ENCODE data around the gene CLSTN2.

CLSTN2 gene

GRCh38 chr3:139974809-139975425 lies 39.9 kb downstream of the CLSTN2 start:
- ChIA-PET CTCF (no interaction called here), POLR2A (no interaction called here)
- no peaks in the 10 kb centered on the region for H3K4me1 ChIP-seq (ENCODE audit: control insufficient read depth, insufficient read depth, low read length)
- TF ChIP-seq ZNF621 (tag by site-specific recombination; IDR thresholded peaks at IDR 0.05) = no peak
- TF ChIP-seq SALL2 (tag by site-specific recombination; IDR thresholded peaks at IDR 0.05; ENCODE audit: borderline replicate concordance) = no peak
- TF ChIP-seq ZNF274 (IDR thresholded peaks at IDR 0.05; ENCODE audit: low read length) = no peak
- TF ChIP-seq ZNF274 (tag by site-specific recombination; IDR thresholded peaks at IDR 0.05; ENCODE audit: borderline replicate concordance) = no peak
- no peak for TF ChIP-seq ZNF223 (tag by site-specific recombination; IDR thresholded peaks at IDR 0.05)
- no peak for TF ChIP-seq ZNF26 (tag by site-specific recombination; IDR thresholded peaks at IDR 0.05)
- no peak for TF ChIP-seq ZNF473 (tag by site-specific recombination; IDR thresholded peaks at IDR 0.05)
- no peak for TF ChIP-seq ZNF366 (tag by site-specific recombination; conservative IDR thresholded peaks at IDR 0.05)
- TF ChIP-seq, protein P1, sequence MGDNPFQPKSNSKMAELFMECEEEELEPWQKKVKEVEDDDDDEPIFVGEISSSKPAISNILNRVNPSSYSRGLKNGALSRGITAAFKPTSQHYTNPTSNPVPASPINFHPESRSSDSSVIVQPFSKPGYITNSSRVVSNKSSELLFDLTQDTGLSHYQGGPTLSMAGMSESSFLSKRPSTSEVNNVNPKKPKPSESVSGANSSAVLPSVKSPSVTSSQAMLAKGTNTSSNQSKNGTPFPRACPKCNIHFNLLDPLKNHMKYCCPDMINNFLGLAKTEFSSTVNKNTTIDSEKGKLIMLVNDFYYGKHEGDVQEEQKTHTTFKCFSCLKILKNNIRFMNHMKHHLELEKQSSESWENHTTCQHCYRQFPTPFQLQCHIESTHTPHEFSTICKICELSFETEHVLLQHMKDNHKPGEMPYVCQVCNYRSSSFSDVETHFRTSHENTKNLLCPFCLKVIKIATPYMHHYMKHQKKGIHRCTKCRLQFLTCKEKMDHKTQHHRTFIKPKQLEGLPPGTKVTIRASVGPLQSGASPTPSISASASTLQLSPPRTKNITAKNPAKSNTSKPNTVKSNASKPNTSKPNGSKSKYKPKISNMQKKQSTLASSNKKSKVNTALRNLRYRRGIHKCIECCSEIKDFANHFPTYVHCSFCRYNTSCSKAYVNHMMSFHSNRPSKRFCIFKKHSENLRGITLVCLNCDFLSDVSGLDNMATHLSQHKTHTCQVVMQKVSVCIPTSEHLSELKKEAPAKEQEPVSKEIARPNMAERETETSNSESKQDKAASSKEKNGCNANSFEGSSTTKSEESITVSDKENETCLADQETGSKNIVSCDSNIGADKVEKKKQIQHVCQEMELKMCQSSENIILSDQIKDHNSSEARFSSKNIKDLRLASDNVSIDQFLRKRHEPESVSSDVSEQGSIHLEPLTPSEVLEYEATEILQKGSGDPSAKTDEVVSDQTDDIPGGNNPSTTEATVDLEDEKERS (tag by site-specific recombination; IDR thresholded peaks at IDR 0.05) = no peak
- no peak for TF ChIP-seq ZNF398 (tag by site-specific recombination; IDR thresholded peaks at IDR 0.05)
- TF ChIP-seq ZNF560 (tag by site-specific recombination; IDR thresholded peaks at IDR 0.05; ENCODE audit: borderline replicate concordance) = no peak
- TF ChIP-seq BCL11A (tag by site-specific recombination; IDR thresholded peaks at IDR 0.05; ENCODE audit: low read depth) = no peak
- no peak for TF ChIP-seq ZNF624 (tag by site-specific recombination; IDR thresholded peaks at IDR 0.05)
- TF ChIP-seq ZNF302 (tag by site-specific recombination; IDR thresholded peaks at IDR 0.05; ENCODE audit: low read depth) = no peak
- TF ChIP-seq ZNF175 (tag by site-specific recombination; IDR thresholded peaks at IDR 0.05) = no peak
- H3K4me3 ChIP-seq (ENCODE audit: low read depth, low read length) = no peak overlapping the region
- no peaks in the 10 kb centered on the region for H3K36me3 ChIP-seq (ENCODE audit: control insufficient read depth in 2 of 2, insufficient read depth in 1 of 2, low read length in 2 of 2)
- no peaks in the 10 kb centered on the region for H3K9me3 ChIP-seq (ENCODE audit: control insufficient read depth, insufficient read depth, low read depth, low read length)
- H3K27ac ChIP-seq (ENCODE audit: extremely low read depth, low read depth, low read length) = no peak overlapping the region

DNA sequence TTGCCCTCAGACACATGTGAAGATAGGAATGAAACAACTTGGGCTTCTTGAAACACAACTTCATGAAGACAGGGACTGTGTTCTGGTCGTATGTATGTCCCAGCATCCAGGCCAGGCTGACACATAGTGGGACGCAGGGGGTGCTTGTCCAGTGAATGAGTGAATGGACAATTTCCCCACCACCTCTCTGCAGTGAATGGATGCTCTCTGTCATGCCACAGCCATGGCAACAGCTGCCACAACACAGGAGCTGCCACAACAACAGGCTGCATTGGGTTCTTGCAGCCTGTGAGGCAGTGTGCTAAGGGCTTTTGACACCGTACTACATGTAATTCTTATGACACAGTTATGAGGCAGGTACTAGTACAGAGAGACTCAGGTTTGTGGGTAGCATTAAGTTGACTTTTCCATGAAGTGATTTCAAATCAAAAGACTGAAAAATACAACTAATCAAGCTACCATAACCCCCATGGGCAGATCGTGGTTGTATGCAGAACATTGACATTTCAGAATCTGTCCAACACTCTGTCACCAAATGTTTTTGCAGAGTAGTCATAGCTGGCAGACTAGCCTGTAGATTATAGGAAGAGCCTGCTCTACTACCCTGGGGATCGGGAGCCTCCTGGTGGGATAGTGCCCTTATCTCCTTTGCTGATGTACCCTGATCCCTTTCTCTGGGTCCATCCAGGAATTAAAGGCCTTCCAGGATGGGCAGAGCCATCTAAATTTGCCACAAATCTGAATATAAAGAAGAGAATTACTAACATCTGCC lies 40.8 kb downstream of the CLSTN2 start:
- Histone ChIP-seq H3K9me3 (ENCODE audit: control insufficient read depth, insufficient read depth, low read depth, low read length) (no peaks in the 10 kb centered on the region), H3K27ac (ENCODE audit: extremely low read depth, low read depth, low read length) (no peak overlapping the region), H3K36me3 (ENCODE audit: control insufficient read depth in 2 of 2, insufficient read depth in 1 of 2, low read length in 2 of 2) (no peaks in the 10 kb centered on the region), H3K4me3 (ENCODE audit: low read depth, low read length) (no peak overlapping the region), H3K4me1 (ENCODE audit: control insufficient read depth, insufficient read depth, low read length) (no peaks in the 10 kb centered on the region)
- ChIA-PET POLR2A (no interaction called here), CTCF (interaction anchor here (0.6 kb wide), 1 partner anchor 538 kb away, joined by 3 read pairs; no protein-coding TSS in a partner anchor)
- no peak for TF ChIP-seq ZNF292 (tag by site-specific recombination; IDR thresholded peaks at IDR 0.05; ENCODE audit: borderline replicate concordance, low read depth)
- TF ChIP-seq ZNF664 (tag by site-specific recombination; IDR thresholded peaks at IDR 0.05) = no peak
- TF ChIP-seq ZNF148 (tag by site-specific recombination; IDR thresholded peaks at IDR 0.05; ENCODE audit: borderline replicate concordance) = no peak
- TF ChIP-seq FEZF1 (tag by site-specific recombination; IDR thresholded peaks at IDR 0.05) = no peak
- TF ChIP-seq ZNF76 (tag by site-specific recombination; IDR thresholded peaks at IDR 0.05; ENCODE audit: borderline replicate concordance, low read depth) = no peak
- TF ChIP-seq ZNF140 (tag by site-specific recombination; IDR thresholded peaks at IDR 0.05) = no peak
- TF ChIP-seq BCL11A (tag by site-specific recombination; IDR thresholded peaks at IDR 0.05; ENCODE audit: low read depth) = no peak
- no peak for TF ChIP-seq ZNF521 (tag by site-specific recombination; IDR thresholded peaks at IDR 0.05)

All from HEK293 (cell line).